Adrenal gland (tissue), 12 donors: ENCODE data around the gene INPP4B. TPM values are rescaled to one million over a fixed set of nuclear protein-coding genes. Genes with fewer than 3 reads are reported as not detected.

Experiments used
- DNase-seq, 7 donors: peaks; one replicate each; pipeline ENCODE4 v3.0.0-alpha.2; 2019 to 2020
- H3K27ac ChIP-seq, 5 donors: fragments of 200-600 bp; sonication (generic) in 4 of 5; 1 replicate in 3 of 5; 2 replicates in 2 of 5; pipeline versions ENCODE4 v1.5.1 to v1.8.0; 2016 to 2020; ENCODE audit warnings: mild to moderate bottlenecking in 1 of 5
- H3K27me3 ChIP-seq: fragments of 200-600 bp; 2 replicates; pipeline ENCODE4 v1.8.0; 2021
- H3K36me3 ChIP-seq, 2 donors: fragments of 200-600 bp; replicated peaks in 1 of 2; 1 replicate in 1 of 2; 2 replicates in 1 of 2; pipeline versions ENCODE4 v1.5.1 to v1.8.0; 2018 to 2022
- H3K4me1 ChIP-seq, 2 donors: fragments of 200-600 bp; replicated peaks in 1 of 2; 1 replicate in 1 of 2; 2 replicates in 1 of 2; pipeline versions ENCODE4 v1.5.1 to v1.8.0; 2018 to 2021
- H3K4me3 ChIP-seq, 4 donors: fragments of 200-600 bp; sonication (generic) in 3 of 4; one replicate each; pipeline ENCODE4 v1.5.1; 2016 to 2018
- H3K9me3 ChIP-seq, 3 donors: fragments of 200-600 bp; sonication (generic) in 1 of 3; replicated peaks in 1 of 3; 1 replicate in 2 of 3; 2 replicates in 1 of 3; pipeline versions ENCODE4 v1.5.1 to v1.8.0; 2016 to 2021
- POLR2A ChIP-seq, 2 donors: fragments of 450-650 bp; IDR thresholded peaks; one replicate each; pipeline ENCODE4 v1.6.1; 2017; ENCODE audit warnings: antibody characterized with exemption in 2 of 2, mild to moderate bottlenecking in 2 of 2, moderate library complexity in 1 of 2
- WGBS, 4 donors: extraction: QIAGEN DNeasy Blood & Tissue Kit in 2 of 4; methylation state at CpG; one replicate each; pipeline versions ENCODE4 v1.1.5 to v1.1.7; 2013 to 2017; 5-methylcytosine and 5-hydroxymethylcytosine counted together
- intact Hi-C, 2 donors: fragments of 100-400 bp; cut with DNase I; formaldehyde crosslinking; loops; one replicate each; pipeline versions ENCODE4 v1.14.1 to v1.15.0; 2022 to 2023
- polyA plus RNA-seq, 3 donors: library from polyadenylated mRNA; stranded (reverse); fragments of 200-250 nt in 2 of 3; fragments of 350-450 nt in 1 of 3; fragmentation: Illumina TruSeq in 1 of 3; extraction: RNeasy Lipid Tissue Mini Kit (QIAGEN cat#74804) in 1 of 3; gene quantifications; one replicate each; pipeline ENCODE4 v1.2.3, GENCODE V29; 2013 to 2014
- total RNA-seq, 9 donors: library from RNA; depleted of rRNA in 4 of 9; stranded (reverse); fragments of >200 nt in 4 of 9; fragments of 120-200 nt in 1 of 9; fragmentation: NEBNext Ultra II Directional in 1 of 9; extraction: Animal tissue kit (Norgen Biotek cat#: 25700) in 1 of 9; gene quantifications; one replicate each; pipeline versions ENCODE4 v1.1.0 to v1.2.4, GENCODE V29; 2013 to 2023
- TF ChIP-seq, protein P1 (sequence below), 6 experiments: fragments of 450-650 bp in 4 of 6; fragments of 200-600 bp in 2 of 6; sonication (generic) in 1 of 6; IDR thresholded peaks; 1 replicate in 5 of 6; 2 replicates in 1 of 6; pipeline versions ENCODE4 v1.5.1 to v1.8.0; 2016 to 2021; ENCODE audit warnings: antibody characterized with exemption in 6 of 6, mild to moderate bottlenecking in 2 of 6, moderate library complexity in 1 of 6
- donor health status: healthy with polysubstance abuse.
- donor health status: Bipolar disorder and iron deficiency.
- donor health status: DM: yes; HTN: yes; CAD: no.
- donor health status: DM: no; HTN: no; CAD: no.
- donor health status: DM: no; HTN: no; CAD: no.
- donor health status: DM: yes; HTN: yes; CAD: no.

The INPP4B gene
- total and polyA plus RNA-seq, 12 donors, result 2.2 to 21.6 (median 11.8) TPM

DNA sequence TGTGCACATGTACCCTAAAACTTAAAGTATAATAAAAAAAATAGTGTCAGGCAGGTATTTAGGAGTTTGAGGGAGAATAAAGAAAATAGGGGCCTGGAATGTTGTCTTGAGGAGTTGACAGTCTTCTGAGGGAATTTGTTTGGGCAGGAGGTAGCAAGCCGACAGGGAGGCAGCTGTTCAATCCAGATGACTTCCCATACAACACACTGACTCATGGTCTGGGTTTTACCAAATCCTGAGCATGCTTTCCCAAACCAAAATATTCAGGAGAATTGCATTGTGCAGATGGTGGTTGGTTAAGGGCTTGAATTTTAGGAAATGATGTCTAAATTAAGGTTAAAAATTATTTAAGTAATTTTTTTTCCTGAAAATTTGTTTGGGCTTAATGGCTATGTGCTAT lies 430.0 kb downstream of the INPP4B start:
- H3K36me3 ChIP-seq, result no peaks in the 10 kb centered on the region
- no peak overlapping the region for H3K4me3 ChIP-seq
- DNase-seq, result no peak
- no peaks in the 10 kb centered on the region for H3K4me1 ChIP-seq
- 86 to 91% (median 89%) methylated on average over 1 of the region's 1 CpG for WGBS, 4 donors
- TF ChIP-seq, protein P1, sequence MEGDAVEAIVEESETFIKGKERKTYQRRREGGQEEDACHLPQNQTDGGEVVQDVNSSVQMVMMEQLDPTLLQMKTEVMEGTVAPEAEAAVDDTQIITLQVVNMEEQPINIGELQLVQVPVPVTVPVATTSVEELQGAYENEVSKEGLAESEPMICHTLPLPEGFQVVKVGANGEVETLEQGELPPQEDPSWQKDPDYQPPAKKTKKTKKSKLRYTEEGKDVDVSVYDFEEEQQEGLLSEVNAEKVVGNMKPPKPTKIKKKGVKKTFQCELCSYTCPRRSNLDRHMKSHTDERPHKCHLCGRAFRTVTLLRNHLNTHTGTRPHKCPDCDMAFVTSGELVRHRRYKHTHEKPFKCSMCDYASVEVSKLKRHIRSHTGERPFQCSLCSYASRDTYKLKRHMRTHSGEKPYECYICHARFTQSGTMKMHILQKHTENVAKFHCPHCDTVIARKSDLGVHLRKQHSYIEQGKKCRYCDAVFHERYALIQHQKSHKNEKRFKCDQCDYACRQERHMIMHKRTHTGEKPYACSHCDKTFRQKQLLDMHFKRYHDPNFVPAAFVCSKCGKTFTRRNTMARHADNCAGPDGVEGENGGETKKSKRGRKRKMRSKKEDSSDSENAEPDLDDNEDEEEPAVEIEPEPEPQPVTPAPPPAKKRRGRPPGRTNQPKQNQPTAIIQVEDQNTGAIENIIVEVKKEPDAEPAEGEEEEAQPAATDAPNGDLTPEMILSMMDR (IDR thresholded peaks at IDR 0.05), result no peak
- TF ChIP-seq POLR2A (IDR thresholded peaks at IDR 0.05), result no peak
- intact Hi-C loops, result no loop called here
- H3K27ac ChIP-seq, result no peak overlapping the region
- H3K27me3 ChIP-seq, result no peaks in the 10 kb centered on the region
- H3K9me3 ChIP-seq, result no peaks in the 10 kb centered on the region

DNA sequence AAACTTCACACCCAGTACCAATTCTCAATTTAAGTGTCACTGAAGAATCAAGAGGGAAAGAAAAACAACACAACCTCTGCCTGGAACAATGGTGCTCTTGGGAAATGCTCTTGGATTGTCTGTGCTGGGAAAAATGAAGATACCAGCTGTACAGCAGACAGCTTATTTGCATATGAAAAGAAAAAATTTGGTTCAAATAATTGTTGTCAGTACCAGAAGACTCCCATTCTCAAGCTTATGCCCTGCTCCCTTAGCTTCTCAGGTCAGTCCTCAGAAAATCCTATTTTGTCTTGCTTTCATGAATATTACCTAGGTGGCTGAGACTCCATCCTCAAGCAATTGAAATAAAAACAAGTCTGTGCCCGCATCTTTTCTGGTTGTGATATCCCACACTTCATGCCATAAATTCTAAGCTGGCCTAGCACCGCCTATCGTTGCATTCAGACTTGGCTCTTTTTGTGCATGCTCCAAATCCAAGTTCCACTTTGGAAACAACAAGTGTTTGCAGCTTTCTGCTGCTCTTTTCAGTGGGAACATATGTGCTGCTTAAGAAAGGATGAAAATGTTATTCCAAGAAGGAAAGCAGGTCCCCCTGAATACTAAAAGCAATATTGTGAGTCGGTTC lies 431.6 kb downstream of the INPP4B start:
- TF ChIP-seq, protein P1 (IDR thresholded peaks at IDR 0.05), result no peak
- no peak for TF ChIP-seq POLR2A (IDR thresholded peaks at IDR 0.05)
- H3K36me3 ChIP-seq, result no peaks in the 10 kb centered on the region
- no peaks in the 10 kb centered on the region for H3K9me3 ChIP-seq
- H3K4me1 ChIP-seq, result no peaks in the 10 kb centered on the region
- intact Hi-C loops, result no loop called here
- H3K27me3 ChIP-seq, result no peaks in the 10 kb centered on the region
- H3K4me3 ChIP-seq, result no peak overlapping the region
- WGBS, 4 donors, result 89 to 96% (median 93%) methylated on average over 4 of the region's 4 CpGs
- no peak for DNase-seq
- H3K27ac ChIP-seq, result no peak overlapping the region

DNA sequence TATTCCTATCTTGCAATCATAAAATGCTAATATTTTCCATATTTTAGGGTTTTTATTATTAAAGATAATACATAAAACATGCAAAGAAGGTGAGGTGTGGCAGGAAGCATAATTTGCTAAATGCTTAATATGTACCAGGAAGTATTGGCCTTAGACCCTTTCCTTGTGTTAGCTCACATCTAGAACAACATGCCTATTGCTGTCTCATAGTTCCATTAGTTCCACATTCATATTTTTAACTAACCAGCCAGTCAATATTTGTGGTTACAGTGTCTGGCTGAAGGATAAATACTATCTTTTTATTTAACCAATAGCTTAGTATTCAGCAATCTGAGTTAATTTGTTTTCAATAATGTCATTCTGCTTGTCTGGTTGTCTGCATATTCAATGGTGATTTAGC lies 432.6 kb downstream of the INPP4B start:
- Histone ChIP-seq H3K27me3 (no peaks in the 10 kb centered on the region), H3K4me3 (no peak overlapping the region), H3K36me3 (no peaks in the 10 kb centered on the region), H3K4me1 (no peaks in the 10 kb centered on the region), H3K9me3 (no peaks in the 10 kb centered on the region), H3K27ac (no peak overlapping the region)
- TF ChIP-seq, protein P1 (IDR thresholded peaks at IDR 0.05), result no peak
- no peak for TF ChIP-seq POLR2A (IDR thresholded peaks at IDR 0.05)
- DNase-seq, result no peak
- intact Hi-C loops, result no loop called here

DNA sequence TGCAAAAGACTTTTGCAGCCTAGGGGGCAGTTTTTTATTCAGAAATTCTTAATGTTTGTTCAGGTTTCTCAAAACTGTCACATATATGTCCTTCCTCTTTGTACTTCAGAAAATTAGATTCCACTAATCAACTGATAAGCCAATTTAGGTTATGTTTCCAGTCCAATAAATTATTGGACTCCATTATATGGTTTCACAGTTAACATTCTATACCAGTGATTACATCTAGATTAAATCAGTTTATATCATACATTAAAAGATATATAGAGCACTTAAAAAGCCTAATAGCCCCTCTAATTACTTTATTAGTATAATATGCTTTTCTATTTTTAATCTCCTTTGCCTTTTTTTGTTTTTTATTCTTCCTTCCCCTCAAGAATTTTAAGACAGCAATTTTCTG lies 434.1 kb downstream of the INPP4B start:
- H3K9me3 ChIP-seq, result no peaks in the 10 kb centered on the region
- H3K27ac ChIP-seq, result no peak overlapping the region
- H3K4me1 ChIP-seq, result no peaks in the 10 kb centered on the region
- H3K27me3 ChIP-seq, result no peaks in the 10 kb centered on the region
- no peak overlapping the region for H3K4me3 ChIP-seq
- DNase-seq, result no peak
- H3K36me3 ChIP-seq, result no peaks in the 10 kb centered on the region
- TF ChIP-seq POLR2A (IDR thresholded peaks at IDR 0.05), result no peak
- TF ChIP-seq, protein P1 (IDR thresholded peaks at IDR 0.05), result no peak
- intact Hi-C loops, result no loop called here
